K562 (cell line): ENCODE measurements around the gene SPTA1. TPM values are rescaled to one million over a fixed set of nuclear protein-coding genes. Genes with fewer than 3 reads are reported as not detected.

Source experiments
- ATAC-seq: fragments of 200-7000 bp; cut with Tn5 transposase; 3 replicates; pipeline ENCODE4 v1.9.1; 2020; ENCODE audit warnings: moderate library complexity
- BruUV-seq: library from RNA; stranded (reverse); fragments of 400-500 nt; replicated peaks from 2 replicates; lab custom pipeline; 2021; lab: Mats Ljungman, UMichigan
- CTCF ChIA-PET: fragments of 300-600 bp; formaldehyde crosslinking; extraction: SDS; loops from one replicate; lab custom pipeline; 2021; ENCODE audit warnings: low intra/inter-chr PET ratio; lab: Yijun Ruan, JAX
- POLR2A ChIA-PET: fragments of 300-600, 350-650 bp; sonication (Branson Sonifier 250); formaldehyde crosslinking; extraction: SDS; loops from one replicate; lab custom pipeline; 2021; ENCODE audit warnings: antibody characterized with exemption, inconsistent platforms; lab: Yijun Ruan, JAX
- DNase-seq, 4 experiments: peaks; one replicate each; pipeline versions ENCODE4 v3.0.0 to v3.0.0-alpha.2; 2011 to 2018; ENCODE audit warnings: low spot score in 3 of 4, mixed read lengths in 3 of 4; ENCODE audit errors: extremely low read depth in 1 of 4
- FAIRE-seq: peaks from 2 replicates; lab custom pipeline; 2011; peaks lifted over from hg19 to GRCh38; lab: Jason Lieb, UNC
- H2AFZ ChIP-seq: 2 replicates; pipeline ENCODE4 v1.6.0; 2011; ENCODE audit warnings: low read depth, low read length, control low read depth, inconsistent platforms
- H3K27ac ChIP-seq: fragments of 200-600 bp; 3 replicates; pipeline ENCODE4 v1.8.0; 2011; ENCODE audit warnings: low read depth, mild to moderate bottlenecking, control low read depth, inconsistent platforms, low read length, moderate library complexity, mixed read lengths; ENCODE audit errors: extremely low read depth
- H3K27me3 ChIP-seq, 2 experiments: fragments of 300-600 bp in 1 of 2; 2 replicates in 1 of 2; 3 replicates in 1 of 2; pipeline versions ENCODE4 v1.6.0 to v1.8.0; 2011; ENCODE audit warnings: inconsistent platforms in 2 of 2, low read length in 2 of 2, mild to moderate bottlenecking in 1 of 2, mixed read lengths in 1 of 2, moderate library complexity in 1 of 2; ENCODE audit not compliant: control insufficient read depth in 2 of 2, insufficient read depth in 2 of 2
- H3K36me3 ChIP-seq: fragments of 300-600 bp; 3 replicates; pipeline ENCODE4 v1.8.0; 2011; ENCODE audit warnings: mild to moderate bottlenecking, low read length, inconsistent platforms; ENCODE audit not compliant: control insufficient read depth, insufficient read depth
- H3K4me1 ChIP-seq, 2 experiments: fragments of 200-600 bp in 1 of 2; replicated peaks in 1 of 2; 2 replicates in 1 of 2; 3 replicates in 1 of 2; pipeline versions ENCODE4 v1.5.1 to v1.8.0; 2011; ENCODE audit warnings: inconsistent platforms in 2 of 2, low read length in 2 of 2, mild to moderate bottlenecking in 1 of 2, mixed read lengths in 1 of 2, moderate library complexity in 1 of 2; ENCODE audit not compliant: control insufficient read depth in 2 of 2, insufficient read depth in 2 of 2
- H3K4me2 ChIP-seq: 2 replicates; pipeline ENCODE4 v1.6.1; 2011; ENCODE audit warnings: low read length, control low read depth, inconsistent platforms, mixed read lengths; ENCODE audit not compliant: insufficient read depth
- H3K4me3 ChIP-seq: fragments of 200-600 bp; sonication (generic), shearing (Covaris generic); 2 replicates; pipeline ENCODE4 v1.5.1; 2016; ENCODE audit warnings: control low read depth, inconsistent platforms
- H3K79me2 ChIP-seq: fragments of 200-600 bp; 3 replicates; pipeline ENCODE4 v1.8.0; 2011; ENCODE audit warnings: low read length, inconsistent platforms; ENCODE audit not compliant: control insufficient read depth, insufficient read depth
- H3K9ac ChIP-seq, 2 experiments: 2 replicates each; pipeline versions ENCODE4 v1.6.0 to v1.6.1; 2011; ENCODE audit warnings: low read depth in 2 of 2, low read length in 2 of 2, control low read depth in 1 of 2, inconsistent platforms in 1 of 2, mild to moderate bottlenecking in 1 of 2, mixed read lengths in 1 of 2; ENCODE audit not compliant: insufficient read depth in 1 of 2
- H3K9me1 ChIP-seq: one replicate; pipeline ENCODE4 v1.6.0; 2011; ENCODE audit warnings: inconsistent platforms, mild to moderate bottlenecking, low read length, moderate library complexity; ENCODE audit not compliant: control insufficient read depth, insufficient read depth
- H3K9me3 ChIP-seq: replicated peaks from 2 replicates; pipeline ENCODE4 v1.5.1; 2011; ENCODE audit warnings: low read depth, low read length, inconsistent platforms; ENCODE audit not compliant: control insufficient read depth, insufficient read depth
- H4K20me1 ChIP-seq: replicated peaks from 2 replicates; pipeline ENCODE4 v1.6.1; 2011; ENCODE audit warnings: low read length, inconsistent platforms, mixed read lengths; ENCODE audit not compliant: control insufficient read depth, insufficient read depth
- EWSR1 ChIP-seq: fragments of 450-650 bp; IDR thresholded peaks from 2 replicates; pipeline ENCODE4 v1.6.1; 2018; ENCODE audit warnings: borderline replicate concordance, mild to moderate bottlenecking, low read depth, moderate library complexity; ENCODE audit not compliant: partially characterized antibody
- L3MBTL2 ChIP-seq: fragments of 450-650 bp; IDR thresholded peaks from 2 replicates; pipeline ENCODE4 v1.6.1; 2016; ENCODE audit warnings: mild to moderate bottlenecking, moderate library complexity
- MAFG ChIP-seq: fragments of 450-650 bp; conservative IDR thresholded peaks from 2 replicates; pipeline ENCODE4 v1.6.1; 2016; ENCODE audit warnings: missing genetic modification characterization, missing compliant biosample characterization
- MAZ ChIP-seq, 2 experiments: fragments of 450-650 bp in 1 of 2; sonication (generic) in 1 of 2; formaldehyde crosslinking; IDR thresholded peaks in 1 of 2; conservative IDR thresholded peaks in 1 of 2; 2 replicates each; pipeline versions ENCODE4 v1.4.0 to v1.5.0; 2020; ENCODE audit warnings: mild to moderate bottlenecking in 1 of 2, missing genetic modification reagents in 1 of 2
- ZNF124 ChIP-seq: sonication (generic); formaldehyde crosslinking; IDR thresholded peaks from 2 replicates; pipeline ENCODE4 v1.8.1; 2022; ENCODE audit warnings: missing genetic modification reagents
- ZNF316 ChIP-seq: fragments of 450-650 bp; IDR thresholded peaks from 2 replicates; pipeline ENCODE4 v1.6.1; 2016
- WGBS: fragments of 100-300 bp; shearing (Covaris generic); methylation state at CpG from one replicate; pipeline ENCODE4 v1.1.6; 2016; ENCODE audit warnings: low coverage, mixed read lengths; ENCODE audit not compliant: insufficient coverage; ENCODE audit errors: missing lambda C conversion rate; 5-methylcytosine and 5-hydroxymethylcytosine counted together
- in situ Hi-C: fragments of 300-500 bp; cut with MboI; formaldehyde crosslinking; loops from 4 replicates; pipeline ENCODE4 v1.15.0; 2018; ENCODE audit warnings: inconsistent platforms, mixed read lengths
- intact Hi-C: fragments of 100-400 bp; cut with micrococcal nuclease; formaldehyde crosslinking; loops from 2 replicates; pipeline ENCODE4 v1.14.2; 2022
- polyA plus RNA-seq, 8 experiments: library from polyadenylated mRNA; depleted of rRNA in 4 of 8; stranded (reverse) in 5 of 8; unstranded in 3 of 8; fragments of >200 nt; fragmentation: Nextera tagmentation in 2 of 8; fragmentation: Illumina TruSeq in 1 of 8; extraction: Ambion mirVana in 2 of 8; extraction: Trizol in 1 of 8; gene quantifications; 2 replicates each; pipeline versions ENCODE4 v1.2.1 to v1.2.3, GENCODE V29; 2011 to 2014; ENCODE audit warnings: inconsistent platforms in 1 of 8, missing spikeins in 1 of 8
- total RNA-seq, 7 experiments: library from RNA; depleted of rRNA in 6 of 7; stranded (reverse); fragments of >200 nt in 6 of 7; fragmentation: Illumina TruSeq in 2 of 7; extraction: Trizol in 2 of 7; gene quantifications; 2 replicates each; pipeline versions ENCODE4 v1.2.1 to v1.2.3, GENCODE V29; 2011 to 2021; ENCODE audit warnings: low replicate concordance in 1 of 7
- TF ChIP-seq, protein P1 (sequence below): sonication (generic); IDR thresholded peaks from 2 replicates; pipeline ENCODE4 v1.6.1; 2016

The SPTA1 gene
- total and polyA plus RNA-seq, 9 of the 15 experiments (the other 6 are each of a cell fraction or from before 2014, with no cell fraction given), result 11.0 to 62.1 (median 45.9) TPM

DNA sequence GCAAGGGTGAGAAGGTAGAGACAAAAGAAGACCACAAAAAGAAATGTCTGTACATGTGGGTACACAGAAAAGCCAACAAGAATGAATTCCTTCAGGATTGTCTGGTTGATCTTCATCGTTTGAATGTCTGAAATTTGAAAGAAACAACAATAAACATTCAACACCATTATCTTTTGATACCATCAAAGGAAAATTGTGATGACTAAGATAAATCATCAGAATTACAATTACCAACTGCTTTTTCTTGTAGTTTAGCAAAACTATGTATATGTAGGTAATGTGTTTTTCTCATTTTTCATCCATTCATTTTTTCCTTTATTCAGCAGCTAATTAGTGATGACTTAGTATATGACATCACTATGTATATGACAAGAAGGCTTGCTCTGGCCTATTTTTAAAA lies 106.8 kb downstream of the SPTA1 start, which contains the start of gene OR10X1:
OR10X1 (minus strand) TSS at position 167 of the 400 bp plus-strand sequence; CDS start at position 167, 0 bp downstream.
- no peak within 1 kb of the TSS for H3K4me2 ChIP-seq
- FAIRE-seq (no peak), ATAC-seq (no peak), DNase-seq (no peak)
- TF ChIP-seq L3MBTL2 (no peak), ZNF316 (peak; percentile 73), MAZ (CRISPR knock-in tag; conservative IDR thresholded peaks at IDR 0.05 in 1 of 2, IDR thresholded peaks at IDR 0.05 in 1 of 2) (no peak), ZNF124 (CRISPR knock-in tag) (no peak), MAFG (0 out of 2 replicates have a peak, but pooled peaks have one; percentile 26), EWSR1 (no peak)
- TF ChIP-seq, protein P1, sequence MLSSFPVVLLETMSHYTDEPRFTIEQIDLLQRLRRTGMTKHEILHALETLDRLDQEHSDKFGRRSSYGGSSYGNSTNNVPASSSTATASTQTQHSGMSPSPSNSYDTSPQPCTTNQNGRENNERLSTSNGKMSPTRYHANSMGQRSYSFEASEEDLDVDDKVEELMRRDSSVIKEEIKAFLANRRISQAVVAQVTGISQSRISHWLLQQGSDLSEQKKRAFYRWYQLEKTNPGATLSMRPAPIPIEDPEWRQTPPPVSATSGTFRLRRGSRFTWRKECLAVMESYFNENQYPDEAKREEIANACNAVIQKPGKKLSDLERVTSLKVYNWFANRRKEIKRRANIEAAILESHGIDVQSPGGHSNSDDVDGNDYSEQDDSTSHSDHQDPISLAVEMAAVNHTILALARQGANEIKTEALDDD, result no peak
- no peaks in the 10 kb centered on the region for H3K4me1 ChIP-seq
- in situ Hi-C loops (no loop called here), intact Hi-C loops (no loop called here)
- H3K36me3 ChIP-seq, result no peaks in the 10 kb centered on the region
- no peak within 1 kb of the TSS for H3K9ac ChIP-seq
- no TSS peak for BruUV-seq
- no peak within 1 kb of the TSS for H3K4me3 ChIP-seq
- H3K27me3 ChIP-seq, result no peaks in the 10 kb centered on the region
- POLR2A ChIA-PET, result no interaction called here
- CTCF ChIA-PET, result no interaction called here
- no peak within 1 kb of the TSS for H3K27ac ChIP-seq
- WGBS, result 6% methylated on average over 1 of the region's 1 CpG
- H2AFZ ChIP-seq, result no peak within 1 kb of the TSS
- no peaks in the 10 kb centered on the region for H3K9me3 ChIP-seq
- no peaks in the 10 kb centered on the region for H3K9me1 ChIP-seq
- no peaks in the 10 kb centered on the region for H3K79me2 ChIP-seq
- no peaks in the 10 kb centered on the region for H4K20me1 ChIP-seq
